Measurements from ENCODE around the gene VWA7. TPM values are rescaled to one million over a fixed set of nuclear protein-coding genes. Genes with fewer than 3 reads are reported as not detected.
A peak's percentile ranks its signal among the peaks of the same experiment; 100 is the strongest.

Gene VWA7
- total RNA-seq, 1 donor from 2014 or later = 0.31 TPM

GRCh38 chr6:31729979-31730630 is 47.0 kb downstream of the VWA7 start:
- DNase-seq = peak; percentile 27

GRCh38 chr6:31729515-31729978 is 47.6 kb downstream of the VWA7 start:
- DNase-seq = peak; percentile 48

GRCh38 chr6:31728767-31729514 is 48.2 kb downstream of the VWA7 start, which contains the start of gene DDAH2:
Gene DDAH2 (minus strand): TSS chr6:31729299. CDS start chr6:31729161, 138 bp downstream.
- DNase-seq = no peak

- DNase-seq = no peak
These were observed 49.1 kb downstream of the VWA7 start for GRCh38 chr6:31727717-31728671.

GRCh38 chr6:31727034-31727716 is 50.0 kb downstream of the VWA7 start:
- DNase-seq = no peak

- DNase-seq = no peak
These were observed 51.4 kb downstream of the VWA7 start for GRCh38 chr6:31725502-31726350.

GRCh38 chr6:31723980-31724691 is 53.0 kb downstream of the VWA7 start:
- DNase-seq = no peak

- no peak for DNase-seq
These were observed 53.7 kb downstream of the VWA7 start, which contains the start of gene MPIG6B for GRCh38 chr6:31723245-31723979. Gene MPIG6B (plus strand): TSS chr6:31723373. CDS start chr6:31723384, 11 bp downstream.

- DNase-seq = no peak
These were observed 55.0 kb downstream of the VWA7 start for GRCh38 chr6:31722173-31722572.

- DNase-seq = no peak
These were observed 55.6 kb downstream of the VWA7 start, which contains the start of gene LY6G6C for GRCh38 chr6:31721351-31722020. Gene LY6G6C (minus strand): TSS chr6:31721746. CDS start chr6:31721679, 67 bp downstream.

GRCh38 chr6:31720196-31720770 is 56.8 kb downstream of the VWA7 start:
- DNase-seq = no peak

GRCh38 chr6:31719001-31719400 is 58.1 kb downstream of the VWA7 start:
- DNase-seq = no peak

- DNase-seq = no peak
These were observed 58.9 kb downstream of the VWA7 start for GRCh38 chr6:31718265-31718664.

- no peak for DNase-seq
These were observed 59.5 kb downstream of the VWA7 start for GRCh38 chr6:31717499-31718222.

All from occipital lobe (tissue), 2 donors.